HCT116 (cell line): ENCODE measurements around the gene ACYP1. TPM values are rescaled to one million over a fixed set of nuclear protein-coding genes. Genes with fewer than 3 reads are reported as not detected.

ENCODE experiments used
- ATAC-seq: fragments of 200-7000 bp; cut with Tn5 transposase; 2 replicates; pipeline ENCODE4 v1.9.1; 2020; ENCODE audit warnings: mild to moderate bottlenecking, moderate library complexity
- BruUV-seq: library from RNA; stranded (reverse); fragments of 400-500 nt; replicated peaks from 2 replicates; lab custom pipeline; 2021; lab: Mats Ljungman, UMichigan
- CTCF ChIA-PET: fragments of 300-600 bp; sonication (Branson Sonifier 250); formaldehyde crosslinking; loops from one replicate; lab custom pipeline; 2021; ENCODE audit warnings: antibody characterized with exemption; lab: Charles Lee
- POLR2A ChIA-PET: fragments of 300-600, 350-600 bp; sonication (Branson Sonifier 250); formaldehyde crosslinking; loops from one replicate; lab custom pipeline; 2021; ENCODE audit warnings: antibody characterized with exemption; lab: Charles Lee
- RAD21 ChIA-PET, 2 experiments: fragments of 300-600 bp; sonication (Branson Sonifier 250); formaldehyde crosslinking; loops; one replicate each; lab custom pipeline; 2023; ENCODE audit warnings: low total read pairs in 2 of 2; ENCODE audit not compliant: uncharacterized antibody in 2 of 2, unreplicated experiment in 2 of 2, low non-redundant PET in 1 of 2; lab: Charles Lee
- DNase-seq: peaks from one replicate; pipeline ENCODE4 v3.0.0-alpha.2; 2010; ENCODE audit warnings: low read depth, low spot score
- H2AFZ ChIP-seq: fragments of 200-600 bp; shearing (Covaris generic), sonication (generic); 2 replicates; pipeline ENCODE4 v1.6.1; 2017; ENCODE audit warnings: low read depth, mixed run types, mixed read lengths, antibody characterized with exemption, low read length; ENCODE audit not compliant: poor library complexity, severe bottlenecking
- H3K27ac ChIP-seq: 2 replicates; pipeline ENCODE4 v1.5.1; 2012; ENCODE audit warnings: low read depth, low read length
- H3K27me3 ChIP-seq: fragments of 200-600 bp; sonication (generic); 2 replicates; pipeline ENCODE4 v1.6.1; 2016; ENCODE audit warnings: mixed run types, low read length, mixed read lengths; ENCODE audit not compliant: insufficient read depth
- H3K36me3 ChIP-seq, 2 experiments: fragments of 200-500 bp in 1 of 2; fragments of 200-600 bp in 1 of 2; sonication (Bioruptor generic) in 1 of 2; sonication (generic) in 1 of 2; 2 replicates each; pipeline versions ENCODE4 v1.5.1 to v1.6.1; 2014 to 2016; ENCODE audit warnings: low read length in 2 of 2, inconsistent platforms in 1 of 2, mixed read lengths in 1 of 2, mixed run types in 1 of 2; ENCODE audit not compliant: insufficient read depth in 2 of 2, control insufficient read depth in 1 of 2
- H3K4me1 ChIP-seq, 2 experiments: fragments of 200-600 bp in 1 of 2; sonication (generic) in 1 of 2; 2 replicates each; pipeline versions ENCODE4 v1.5.1 to v1.6.1; 2012 to 2017; ENCODE audit warnings: low read length in 2 of 2, inconsistent platforms in 1 of 2, mild to moderate bottlenecking in 1 of 2, mixed read lengths in 1 of 2, mixed run types in 1 of 2, moderate library complexity in 1 of 2; ENCODE audit not compliant: insufficient read depth in 2 of 2, control insufficient read depth in 1 of 2
- H3K4me2 ChIP-seq: fragments of 200-600 bp; sonication (generic); 2 replicates; pipeline ENCODE4 v1.6.1; 2017; ENCODE audit warnings: mixed run types, low read length, mixed read lengths
- H3K4me3 ChIP-seq, 2 experiments: fragments of 200-600 bp in 1 of 2; sonication (generic) in 1 of 2; replicated peaks in 1 of 2; 2 replicates each; pipeline ENCODE4 v1.5.1; 2011 to 2016; ENCODE audit warnings: low read length in 2 of 2, control low read depth in 1 of 2, low read depth in 1 of 2, mild to moderate bottlenecking in 1 of 2, mixed read lengths in 1 of 2, mixed run types in 1 of 2
- H3K79me2 ChIP-seq: fragments of 200-600 bp; sonication (generic); 2 replicates; pipeline ENCODE4 v1.6.1; 2017; ENCODE audit warnings: mild to moderate bottlenecking, mixed run types, low read length, moderate library complexity, mixed read lengths; ENCODE audit not compliant: insufficient read depth
- H3K9ac ChIP-seq: fragments of 200-600 bp; sonication (generic); 2 replicates; pipeline ENCODE4 v1.6.1; 2016; ENCODE audit warnings: low read length, mixed read lengths
- H3K9me2 ChIP-seq: fragments of 200-600 bp; sonication (generic), shearing (Covaris generic); 2 replicates; pipeline ENCODE4 v1.6.1; 2017; ENCODE audit warnings: mixed run types, mild to moderate bottlenecking, moderate library complexity; ENCODE audit not compliant: insufficient read depth
- H3K9me3 ChIP-seq, 2 experiments: fragments of 200-500 bp in 1 of 2; fragments of 200-600 bp in 1 of 2; sonication (Bioruptor generic) in 1 of 2; sonication (generic) in 1 of 2; 2 replicates each; pipeline ENCODE4 v1.6.1; 2014 to 2017; ENCODE audit warnings: low read length in 2 of 2, mixed read lengths in 2 of 2, inconsistent platforms in 1 of 2, low read depth in 1 of 2, mild to moderate bottlenecking in 1 of 2, mixed run types in 1 of 2, moderate library complexity in 1 of 2; ENCODE audit not compliant: control insufficient read depth in 1 of 2, insufficient read depth in 1 of 2
- H4K20me1 ChIP-seq: fragments of 200-600 bp; sonication (generic), shearing (Covaris generic); 2 replicates; pipeline ENCODE4 v1.6.1; 2017; ENCODE audit warnings: mixed run types, mild to moderate bottlenecking, moderate library complexity; ENCODE audit not compliant: insufficient read depth
- CEBPB ChIP-seq: IDR thresholded peaks from 2 replicates; pipeline ENCODE4 v1.6.1; 2012; ENCODE audit warnings: low read depth
- EGR1 ChIP-seq: IDR thresholded peaks from 2 replicates; pipeline ENCODE4 v1.6.1; 2012; ENCODE audit warnings: low read depth
- ELF1 ChIP-seq: IDR thresholded peaks from 2 replicates; pipeline ENCODE4 v1.6.1; 2012; ENCODE audit warnings: low read depth, borderline replicate concordance
- EZH2 ChIP-seq: fragments of 200-600 bp; sonication (generic); IDR thresholded peaks from 2 replicates; pipeline ENCODE4 v1.6.1; 2017; ENCODE audit warnings: antibody characterized with exemption, mixed run types
- FOSL1 ChIP-seq: IDR thresholded peaks from 2 replicates; pipeline ENCODE4 v1.6.1; 2012; ENCODE audit warnings: low read depth
- JUND ChIP-seq: IDR thresholded peaks from 2 replicates; pipeline ENCODE4 v1.6.1; 2012
- POLR2A ChIP-seq: IDR thresholded peaks from 2 replicates; pipeline ENCODE4 v1.7.0; 2011; ENCODE audit warnings: borderline replicate concordance; ENCODE audit not compliant: insufficient read depth, insufficient read length; ENCODE audit errors: extremely low read depth
- SIN3A ChIP-seq: IDR thresholded peaks from 2 replicates; pipeline ENCODE4 v1.6.1; 2012; ENCODE audit warnings: low read depth
- SP1 ChIP-seq: IDR thresholded peaks from 2 replicates; pipeline ENCODE4 v1.6.1; 2012; ENCODE audit warnings: low read depth
- SRF ChIP-seq: IDR thresholded peaks from 2 replicates; pipeline ENCODE4 v1.6.1; 2012; ENCODE audit warnings: low read depth
- TCF7L2 ChIP-seq: IDR thresholded peaks from 2 replicates; pipeline ENCODE4 v1.7.0; 2011; ENCODE audit warnings: borderline replicate concordance, inconsistent platforms; ENCODE audit not compliant: insufficient read depth, insufficient read length; ENCODE audit errors: extremely low read depth
- YY1 ChIP-seq: IDR thresholded peaks from 2 replicates; pipeline ENCODE4 v1.6.1; 2011; ENCODE audit warnings: low read length, low read depth, moderate library complexity, mild to moderate bottlenecking; ENCODE audit not compliant: insufficient replicate concordance; ENCODE audit errors: extremely low read depth
- ZNF274 ChIP-seq: fragments of 200-500 bp; sonication (Bioruptor generic); IDR thresholded peaks from 2 replicates; pipeline ENCODE4 v1.6.1; 2014; ENCODE audit warnings: mild to moderate bottlenecking, low read depth, low read length, inconsistent platforms
- intact Hi-C: fragments of 100-400 bp; cut with micrococcal nuclease; formaldehyde crosslinking; loops from 2 replicates; pipeline ENCODE4 v1.10.0; 2022
- total RNA-seq: library from RNA; stranded (reverse); gene quantifications from one replicate; pipeline ENCODE4 v1.2.1, GENCODE V29; 2021; ENCODE audit not compliant: unreplicated experiment
- TF ChIP-seq, protein P1 (sequence below): IDR thresholded peaks from 2 replicates; pipeline ENCODE4 v1.6.1; 2012; ENCODE audit warnings: low read depth
- TF ChIP-seq, protein P2 (sequence below), 3 experiments: fragments of 200-600 bp in 1 of 3; sonication (generic) in 1 of 3; IDR thresholded peaks in 2 of 3; conservative IDR thresholded peaks in 1 of 3; 2 replicates each; pipeline ENCODE4 v1.5.1; 2012 to 2017; ENCODE audit warnings: low read depth in 2 of 3, low read length in 2 of 3, antibody characterized with exemption in 1 of 3, borderline replicate concordance in 1 of 3, control low read depth in 1 of 3, mild to moderate bottlenecking in 1 of 3, mixed read lengths in 1 of 3, mixed run types in 1 of 3, moderate library complexity in 1 of 3; ENCODE audit not compliant: insufficient read depth in 1 of 3
- TF ChIP-seq, protein P3 (sequence below): IDR thresholded peaks from 2 replicates; pipeline ENCODE4 v1.6.1; 2012

Gene ACYP1
- total RNA-seq, 1 experiment from 2014 or later = 30.7 TPM

DNA sequence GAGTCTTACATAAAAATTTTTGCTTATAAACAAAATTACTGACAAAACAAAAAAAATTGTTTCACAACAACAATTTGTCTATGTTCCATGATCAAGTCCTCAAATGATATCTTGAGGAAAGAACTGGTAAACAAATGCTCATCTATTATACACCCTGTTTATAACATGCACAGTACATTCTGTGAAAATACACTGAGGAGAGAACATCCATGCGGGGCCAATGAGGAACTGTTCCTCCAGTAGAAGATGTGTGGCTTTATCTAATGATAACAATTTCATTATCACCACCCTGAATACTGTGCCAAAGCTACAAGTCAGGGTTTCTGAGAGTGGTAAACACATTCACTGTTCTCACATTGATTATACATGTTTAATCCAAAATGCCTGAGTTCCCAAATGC is 23.3 kb downstream of the ACYP1 start:
- RAD21 ChIA-PET = no interaction called here
- intact Hi-C loops = no loop called here

DNA sequence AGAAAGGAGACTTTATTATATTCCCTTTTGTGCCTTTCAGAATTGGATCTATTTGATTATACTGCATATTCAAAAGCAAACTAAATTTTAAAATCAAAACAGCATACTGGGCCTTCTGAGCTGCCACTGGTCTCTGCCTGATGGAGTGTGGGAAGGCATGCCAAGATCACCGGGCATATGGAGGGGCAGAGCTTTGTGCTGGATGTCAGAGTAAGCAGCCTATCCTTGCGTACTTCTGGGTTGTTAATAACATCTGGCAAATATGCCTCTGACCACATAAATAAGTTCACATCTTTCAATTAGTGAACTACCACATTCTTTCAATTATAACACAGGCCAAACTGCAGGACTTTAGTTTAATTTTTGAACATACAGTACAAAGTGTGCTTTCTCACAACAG is 30.9 kb downstream of the ACYP1 start:
- Histone ChIP-seq H3K9me3 (no peaks in the 10 kb centered on the region), H4K20me1 (no peaks in the 10 kb centered on the region; the same call in 1 of the 2 replicates), H3K4me3 (no peak overlapping the region), H3K9ac (no peak overlapping the region), H3K9me2 (no peaks in the 10 kb centered on the region), H3K4me1 (no peaks in the 10 kb centered on the region), H3K36me3 (peaks cover 0 to 6% of the 10 kb centered on the region in 2 experiments; a peak in 3 of 4 replicates), H2AFZ (no peak overlapping the region), H3K27me3 (no peaks in the 10 kb centered on the region), H3K79me2 (no peaks in the 10 kb centered on the region), H3K27ac (no peak overlapping the region), H3K4me2 (no peak overlapping the region)
- intact Hi-C loops = no loop called here
- ATAC-seq (no peak), DNase-seq (no peak)
- CTCF ChIA-PET = no interaction called here
- no TSS peak for BruUV-seq
- POLR2A ChIA-PET = no interaction called here
- RAD21 ChIA-PET = no interaction called here
- TF ChIP-seq FOSL1 (no peak), SP1 (no peak), SIN3A (no peak), SRF (no peak), ZNF274 (no peak), JUND (no peak), YY1 (no peak), EZH2 (no peak), POLR2A (no peak), CEBPB (no peak), EGR1 (no peak), TCF7L2 (no peak), ELF1 (no peak)
- TF ChIP-seq, protein P1, sequence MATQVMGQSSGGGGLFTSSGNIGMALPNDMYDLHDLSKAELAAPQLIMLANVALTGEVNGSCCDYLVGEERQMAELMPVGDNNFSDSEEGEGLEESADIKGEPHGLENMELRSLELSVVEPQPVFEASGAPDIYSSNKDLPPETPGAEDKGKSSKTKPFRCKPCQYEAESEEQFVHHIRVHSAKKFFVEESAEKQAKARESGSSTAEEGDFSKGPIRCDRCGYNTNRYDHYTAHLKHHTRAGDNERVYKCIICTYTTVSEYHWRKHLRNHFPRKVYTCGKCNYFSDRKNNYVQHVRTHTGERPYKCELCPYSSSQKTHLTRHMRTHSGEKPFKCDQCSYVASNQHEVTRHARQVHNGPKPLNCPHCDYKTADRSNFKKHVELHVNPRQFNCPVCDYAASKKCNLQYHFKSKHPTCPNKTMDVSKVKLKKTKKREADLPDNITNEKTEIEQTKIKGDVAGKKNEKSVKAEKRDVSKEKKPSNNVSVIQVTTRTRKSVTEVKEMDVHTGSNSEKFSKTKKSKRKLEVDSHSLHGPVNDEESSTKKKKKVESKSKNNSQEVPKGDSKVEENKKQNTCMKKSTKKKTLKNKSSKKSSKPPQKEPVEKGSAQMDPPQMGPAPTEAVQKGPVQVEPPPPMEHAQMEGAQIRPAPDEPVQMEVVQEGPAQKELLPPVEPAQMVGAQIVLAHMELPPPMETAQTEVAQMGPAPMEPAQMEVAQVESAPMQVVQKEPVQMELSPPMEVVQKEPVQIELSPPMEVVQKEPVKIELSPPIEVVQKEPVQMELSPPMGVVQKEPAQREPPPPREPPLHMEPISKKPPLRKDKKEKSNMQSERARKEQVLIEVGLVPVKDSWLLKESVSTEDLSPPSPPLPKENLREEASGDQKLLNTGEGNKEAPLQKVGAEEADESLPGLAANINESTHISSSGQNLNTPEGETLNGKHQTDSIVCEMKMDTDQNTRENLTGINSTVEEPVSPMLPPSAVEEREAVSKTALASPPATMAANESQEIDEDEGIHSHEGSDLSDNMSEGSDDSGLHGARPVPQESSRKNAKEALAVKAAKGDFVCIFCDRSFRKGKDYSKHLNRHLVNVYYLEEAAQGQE = no peak
- TF ChIP-seq, protein P2, sequence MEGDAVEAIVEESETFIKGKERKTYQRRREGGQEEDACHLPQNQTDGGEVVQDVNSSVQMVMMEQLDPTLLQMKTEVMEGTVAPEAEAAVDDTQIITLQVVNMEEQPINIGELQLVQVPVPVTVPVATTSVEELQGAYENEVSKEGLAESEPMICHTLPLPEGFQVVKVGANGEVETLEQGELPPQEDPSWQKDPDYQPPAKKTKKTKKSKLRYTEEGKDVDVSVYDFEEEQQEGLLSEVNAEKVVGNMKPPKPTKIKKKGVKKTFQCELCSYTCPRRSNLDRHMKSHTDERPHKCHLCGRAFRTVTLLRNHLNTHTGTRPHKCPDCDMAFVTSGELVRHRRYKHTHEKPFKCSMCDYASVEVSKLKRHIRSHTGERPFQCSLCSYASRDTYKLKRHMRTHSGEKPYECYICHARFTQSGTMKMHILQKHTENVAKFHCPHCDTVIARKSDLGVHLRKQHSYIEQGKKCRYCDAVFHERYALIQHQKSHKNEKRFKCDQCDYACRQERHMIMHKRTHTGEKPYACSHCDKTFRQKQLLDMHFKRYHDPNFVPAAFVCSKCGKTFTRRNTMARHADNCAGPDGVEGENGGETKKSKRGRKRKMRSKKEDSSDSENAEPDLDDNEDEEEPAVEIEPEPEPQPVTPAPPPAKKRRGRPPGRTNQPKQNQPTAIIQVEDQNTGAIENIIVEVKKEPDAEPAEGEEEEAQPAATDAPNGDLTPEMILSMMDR (IDR thresholded peaks at IDR 0.05 in 2 of 3, conservative IDR thresholded peaks at IDR 0.05 in 1 of 3; ENCODE audit: borderline replicate concordance in 1 of 3, insufficient read depth in 1 of 3, low read depth in 2 of 3, low read length in 2 of 3) = no peak
- TF ChIP-seq, protein P3, sequence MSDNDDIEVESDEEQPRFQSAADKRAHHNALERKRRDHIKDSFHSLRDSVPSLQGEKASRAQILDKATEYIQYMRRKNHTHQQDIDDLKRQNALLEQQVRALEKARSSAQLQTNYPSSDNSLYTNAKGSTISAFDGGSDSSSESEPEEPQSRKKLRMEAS = no peak

More for the DNA sequence above, 23.3 kb downstream of the ACYP1 start:
- Histone ChIP-seq H3K27me3 (no peaks in the 10 kb centered on the region), H3K36me3 (peaks cover 0 to 3% of the 10 kb centered on the region in 2 experiments; a peak in 2 of 4 replicates), H3K4me1 (peaks cover 7 to 16% of the 10 kb centered on the region in 2 experiments; a peak in 3 of 4 replicates), H3K4me2 (no peak overlapping the region), H3K79me2 (0 out of 2 replicates have a peak, but pooled peaks cover 3% of the 10 kb centered on the region), H3K9ac (no peak overlapping the region), H4K20me1 (no peaks in the 10 kb centered on the region), H3K4me3 (no peak overlapping the region), H3K27ac (no peak overlapping the region), H3K9me2 (no peaks in the 10 kb centered on the region), H3K9me3 (no peaks in the 10 kb centered on the region), H2AFZ (no peak overlapping the region)
- ATAC-seq = no peak
- POLR2A ChIA-PET = no interaction called here
- TF ChIP-seq ELF1 = no peak
- TF ChIP-seq EZH2 = no peak
- DNase-seq = no peak
- BruUV-seq = no TSS peak
- CTCF ChIA-PET = no interaction called here
